Measurements from ENCODE around the gene TSSK6. TPM values are rescaled to one million over a fixed set of nuclear protein-coding genes. Genes with fewer than 3 reads are reported as not detected.

Gene TSSK6
- total RNA-seq (1 to 10 TPM in 1 of 10 donors, under 1 TPM in 8, not detected in 1; 0.23 to 1.2 (median 0.45) TPM), polyA plus RNA-seq (under 1 TPM; 0.29 to 0.49 TPM)
- long read RNA-seq, donor 1, result 0 reads
- long read RNA-seq, donor 2, result 0 reads
- long read RNA-seq, donor 3, result 0 reads

DNA sequence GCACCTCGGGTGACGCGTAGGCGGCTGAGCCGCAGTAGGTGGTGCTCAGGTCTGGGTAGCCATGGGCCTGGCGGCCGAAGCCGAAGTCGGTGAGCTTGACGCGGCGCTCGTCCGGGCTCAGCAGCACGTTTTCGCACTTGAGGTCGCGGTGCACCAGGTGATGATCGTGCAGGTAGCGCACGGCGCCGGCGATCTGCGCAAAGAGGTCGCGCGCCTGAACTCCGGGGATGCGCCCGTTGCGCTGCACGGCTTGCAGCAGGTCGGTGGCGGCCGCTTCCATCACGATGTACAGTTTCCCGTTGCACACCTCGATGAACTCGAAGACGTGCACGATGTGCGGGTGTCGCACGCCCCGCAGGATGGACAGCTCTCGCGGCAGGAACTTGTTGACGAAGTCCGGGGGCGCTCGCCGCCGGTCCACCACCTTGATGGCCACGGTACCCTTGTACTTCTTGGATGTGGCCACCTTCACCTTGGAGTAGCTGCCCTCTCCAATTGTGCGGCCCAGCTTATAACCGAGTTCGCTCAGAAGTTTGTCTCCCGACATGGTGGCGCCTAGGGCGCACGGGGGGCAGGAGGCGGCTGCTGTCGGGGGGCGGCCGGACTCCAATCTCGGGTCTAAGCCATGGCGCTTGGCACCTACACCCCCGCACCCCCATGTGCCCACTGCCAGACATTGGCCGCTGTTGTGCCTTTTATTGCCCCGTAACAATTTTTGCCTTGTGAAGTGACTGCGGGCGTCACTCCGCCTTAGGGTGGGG lies at the start of gene TSSK6:
Gene TSSK6, minus strand, starts transcription at position 668 of the 761 bp plus-strand sequence. Its CDS starts 121 bp downstream, at position 547.
- Histone ChIP-seq H3K27ac (peak within 1 kb of the TSS; percentile 73 to 94 (median 90)), H3K4me1 (peaks cover 5 to 48% (median 32%) of the 10 kb centered on the region in 9 donors), H3K27me3 (no peaks in the 10 kb centered on the region), H3K36me3 (peaks cover 0 to 17% (median 0%) of the 10 kb centered on the region in 9 donors), H3K4me3 (peak within 1 kb of the TSS; percentile 56 to 97 (median 90)), H3K9me3 (peaks cover 0 to 12% (median 0%) of the 10 kb centered on the region in 11 donors)
- TF ChIP-seq, protein P1, sequence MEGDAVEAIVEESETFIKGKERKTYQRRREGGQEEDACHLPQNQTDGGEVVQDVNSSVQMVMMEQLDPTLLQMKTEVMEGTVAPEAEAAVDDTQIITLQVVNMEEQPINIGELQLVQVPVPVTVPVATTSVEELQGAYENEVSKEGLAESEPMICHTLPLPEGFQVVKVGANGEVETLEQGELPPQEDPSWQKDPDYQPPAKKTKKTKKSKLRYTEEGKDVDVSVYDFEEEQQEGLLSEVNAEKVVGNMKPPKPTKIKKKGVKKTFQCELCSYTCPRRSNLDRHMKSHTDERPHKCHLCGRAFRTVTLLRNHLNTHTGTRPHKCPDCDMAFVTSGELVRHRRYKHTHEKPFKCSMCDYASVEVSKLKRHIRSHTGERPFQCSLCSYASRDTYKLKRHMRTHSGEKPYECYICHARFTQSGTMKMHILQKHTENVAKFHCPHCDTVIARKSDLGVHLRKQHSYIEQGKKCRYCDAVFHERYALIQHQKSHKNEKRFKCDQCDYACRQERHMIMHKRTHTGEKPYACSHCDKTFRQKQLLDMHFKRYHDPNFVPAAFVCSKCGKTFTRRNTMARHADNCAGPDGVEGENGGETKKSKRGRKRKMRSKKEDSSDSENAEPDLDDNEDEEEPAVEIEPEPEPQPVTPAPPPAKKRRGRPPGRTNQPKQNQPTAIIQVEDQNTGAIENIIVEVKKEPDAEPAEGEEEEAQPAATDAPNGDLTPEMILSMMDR (IDR thresholded peaks at IDR 0.05), result no peak
- peak in 5 of 8 donors; percentile 0 to 31 (median 1) for ATAC-seq
- no peak for DNase-seq
- 77 to 80% methylated on average over 74 of the region's 74 CpGs for WGBS, 2 donors
- intact Hi-C loops (cut with DNase I), result no loop called here

DNA sequence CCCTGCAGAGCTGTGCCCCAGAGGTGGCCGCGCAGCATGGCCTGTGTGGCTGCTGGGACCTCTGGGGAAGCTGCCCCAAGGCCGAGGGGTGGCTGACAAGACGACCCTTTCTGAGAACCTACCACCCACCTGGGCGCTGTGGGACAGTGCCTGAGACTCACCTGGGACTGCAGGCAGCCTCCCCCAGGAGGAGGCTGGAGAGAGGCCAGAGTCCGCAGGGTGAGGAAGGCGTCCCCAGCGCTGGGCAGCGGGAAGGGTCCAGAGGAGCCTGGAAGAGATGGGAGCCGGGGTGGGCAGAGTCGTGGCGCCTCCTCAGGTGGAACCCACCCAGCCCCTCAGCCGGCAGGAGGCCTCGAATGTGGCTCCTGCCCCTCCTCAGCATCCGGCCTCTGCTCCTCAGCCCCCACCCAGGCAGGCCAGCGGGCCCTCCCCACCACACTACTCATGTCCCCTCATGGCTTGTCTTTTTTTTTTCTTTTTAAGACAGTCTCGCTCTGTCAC lies 48.0 kb upstream of the TSSK6 start:
- WGBS, 2 donors, result 91% methylated on average over 17 of the region's 17 CpGs
- peak in 1 of 8 donors; percentile 14 for ATAC-seq
- H3K4me1 ChIP-seq, result no peaks in the 10 kb centered on the region

DNA sequence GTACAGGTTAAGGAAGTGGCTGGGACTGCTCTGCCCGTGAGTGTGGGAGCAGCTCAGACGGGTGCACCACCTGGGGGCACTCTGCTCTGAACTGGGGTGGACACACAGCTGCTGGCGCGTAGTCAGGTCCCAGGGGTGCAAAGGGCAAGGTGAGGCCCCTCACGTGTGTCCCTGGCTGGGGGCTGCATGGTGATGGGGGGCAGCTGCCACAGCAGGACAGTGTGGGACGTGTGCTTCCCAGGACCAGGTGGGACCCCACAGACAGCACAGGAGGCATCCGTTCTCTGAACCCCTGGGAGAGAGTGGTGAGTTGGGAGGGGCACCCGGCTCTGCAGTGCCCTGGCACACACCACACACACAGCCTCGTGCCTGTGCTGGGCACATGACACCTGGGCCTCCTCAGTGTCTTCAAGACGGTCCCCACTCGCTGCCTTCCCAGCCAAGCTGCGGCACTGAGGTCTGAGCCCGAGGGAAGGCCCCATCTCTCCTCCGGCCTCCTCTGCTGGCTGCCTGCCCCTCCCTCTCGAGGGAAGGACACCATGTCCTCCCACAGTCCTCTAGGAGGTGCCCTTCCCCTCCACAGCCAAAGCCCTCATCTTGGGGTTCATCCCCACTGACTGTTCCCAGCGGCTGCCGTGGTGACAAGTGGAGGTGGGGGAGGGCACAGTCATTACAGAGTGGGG lies 47.5 kb upstream of the TSSK6 start:
- intact Hi-C loops (cut with DNase I), result no loop called here
- Histone ChIP-seq H3K4me1 (no peaks in the 10 kb centered on the region), H3K27ac (no peak overlapping the region), H3K9me3 (no peaks in the 10 kb centered on the region), H3K27me3 (no peaks in the 10 kb centered on the region), H3K36me3 (no peaks in the 10 kb centered on the region), H3K4me3 (no peak overlapping the region)
- 79 to 82% methylated on average over 17 of the region's 17 CpGs for WGBS, 2 donors
- DNase-seq (no peak), ATAC-seq (peak in 4 of 8 donors; percentile 9 to 33 (median 18))
- TF ChIP-seq, protein P1 (IDR thresholded peaks at IDR 0.05), result no peak

More for the DNA sequence above, 48.0 kb upstream of the TSSK6 start:
- TF ChIP-seq, protein P1 (IDR thresholded peaks at IDR 0.05), result no peak
- intact Hi-C loops (cut with DNase I), result no loop called here
- no peak overlapping the region for H3K4me3 ChIP-seq
- no peak for DNase-seq
- H3K36me3 ChIP-seq, result no peaks in the 10 kb centered on the region
- no peak overlapping the region for H3K27ac ChIP-seq
- no peaks in the 10 kb centered on the region for H3K27me3 ChIP-seq
- no peaks in the 10 kb centered on the region for H3K9me3 ChIP-seq

DNA sequence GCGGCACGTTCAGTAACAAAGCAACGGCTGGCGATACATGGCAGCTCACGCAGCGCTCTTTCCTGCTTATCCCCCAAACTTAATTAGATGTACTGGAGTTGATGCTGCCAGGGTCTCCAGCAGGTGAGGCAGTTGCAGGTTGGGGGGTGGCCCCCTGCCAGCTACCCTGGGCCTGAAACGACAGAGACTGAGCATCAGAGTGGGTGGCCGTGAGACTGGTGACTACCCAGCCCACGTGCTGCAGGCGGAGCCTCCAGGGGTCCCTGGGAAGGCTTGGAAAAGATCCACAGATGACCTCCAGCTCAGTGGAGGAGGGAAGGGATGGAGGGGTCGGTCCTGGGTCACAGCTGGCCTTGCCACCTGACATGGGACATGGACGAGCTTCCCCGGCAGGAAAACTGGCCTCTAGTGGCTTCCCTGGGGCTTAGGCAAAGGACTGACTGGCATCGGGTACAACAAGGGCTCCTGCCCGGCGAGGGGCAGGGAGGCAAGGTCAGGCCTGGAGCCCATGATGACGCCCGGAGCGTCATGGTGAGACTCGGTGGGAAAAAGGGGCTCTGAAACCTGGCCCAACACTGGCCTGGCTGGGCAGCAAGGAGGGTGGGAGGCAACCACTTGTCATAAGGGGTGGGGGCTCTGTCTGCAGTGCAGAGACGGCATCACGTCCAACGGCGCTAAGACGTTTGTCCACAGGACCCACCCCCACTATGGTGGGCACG lies 46.8 kb upstream of the TSSK6 start:
- DNase-seq (no peak), ATAC-seq (no peak)
- intact Hi-C loops (cut with DNase I), result no loop called here
- no peaks in the 10 kb centered on the region for H3K4me1 ChIP-seq
- H3K27ac ChIP-seq, result no peak overlapping the region
- H3K36me3 ChIP-seq, result no peaks in the 10 kb centered on the region
- 84% methylated on average over 26 of the region's 26 CpGs for WGBS, 2 donors
- no peak overlapping the region for H3K4me3 ChIP-seq
- H3K9me3 ChIP-seq, result no peaks in the 10 kb centered on the region
- H3K27me3 ChIP-seq, result no peaks in the 10 kb centered on the region
- TF ChIP-seq, protein P1 (IDR thresholded peaks at IDR 0.05), result no peak

All from heart right ventricle (tissue), 16 donors.